ENCODE data around the gene BNC1.

BNC1 gene, protein sequence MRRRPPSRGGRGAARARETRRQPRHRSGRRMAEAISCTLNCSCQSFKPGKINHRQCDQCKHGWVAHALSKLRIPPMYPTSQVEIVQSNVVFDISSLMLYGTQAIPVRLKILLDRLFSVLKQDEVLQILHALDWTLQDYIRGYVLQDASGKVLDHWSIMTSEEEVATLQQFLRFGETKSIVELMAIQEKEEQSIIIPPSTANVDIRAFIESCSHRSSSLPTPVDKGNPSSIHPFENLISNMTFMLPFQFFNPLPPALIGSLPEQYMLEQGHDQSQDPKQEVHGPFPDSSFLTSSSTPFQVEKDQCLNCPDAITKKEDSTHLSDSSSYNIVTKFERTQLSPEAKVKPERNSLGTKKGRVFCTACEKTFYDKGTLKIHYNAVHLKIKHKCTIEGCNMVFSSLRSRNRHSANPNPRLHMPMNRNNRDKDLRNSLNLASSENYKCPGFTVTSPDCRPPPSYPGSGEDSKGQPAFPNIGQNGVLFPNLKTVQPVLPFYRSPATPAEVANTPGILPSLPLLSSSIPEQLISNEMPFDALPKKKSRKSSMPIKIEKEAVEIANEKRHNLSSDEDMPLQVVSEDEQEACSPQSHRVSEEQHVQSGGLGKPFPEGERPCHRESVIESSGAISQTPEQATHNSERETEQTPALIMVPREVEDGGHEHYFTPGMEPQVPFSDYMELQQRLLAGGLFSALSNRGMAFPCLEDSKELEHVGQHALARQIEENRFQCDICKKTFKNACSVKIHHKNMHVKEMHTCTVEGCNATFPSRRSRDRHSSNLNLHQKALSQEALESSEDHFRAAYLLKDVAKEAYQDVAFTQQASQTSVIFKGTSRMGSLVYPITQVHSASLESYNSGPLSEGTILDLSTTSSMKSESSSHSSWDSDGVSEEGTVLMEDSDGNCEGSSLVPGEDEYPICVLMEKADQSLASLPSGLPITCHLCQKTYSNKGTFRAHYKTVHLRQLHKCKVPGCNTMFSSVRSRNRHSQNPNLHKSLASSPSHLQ
- 0 reads per million in 2 donors for total RNA-seq

DNA sequence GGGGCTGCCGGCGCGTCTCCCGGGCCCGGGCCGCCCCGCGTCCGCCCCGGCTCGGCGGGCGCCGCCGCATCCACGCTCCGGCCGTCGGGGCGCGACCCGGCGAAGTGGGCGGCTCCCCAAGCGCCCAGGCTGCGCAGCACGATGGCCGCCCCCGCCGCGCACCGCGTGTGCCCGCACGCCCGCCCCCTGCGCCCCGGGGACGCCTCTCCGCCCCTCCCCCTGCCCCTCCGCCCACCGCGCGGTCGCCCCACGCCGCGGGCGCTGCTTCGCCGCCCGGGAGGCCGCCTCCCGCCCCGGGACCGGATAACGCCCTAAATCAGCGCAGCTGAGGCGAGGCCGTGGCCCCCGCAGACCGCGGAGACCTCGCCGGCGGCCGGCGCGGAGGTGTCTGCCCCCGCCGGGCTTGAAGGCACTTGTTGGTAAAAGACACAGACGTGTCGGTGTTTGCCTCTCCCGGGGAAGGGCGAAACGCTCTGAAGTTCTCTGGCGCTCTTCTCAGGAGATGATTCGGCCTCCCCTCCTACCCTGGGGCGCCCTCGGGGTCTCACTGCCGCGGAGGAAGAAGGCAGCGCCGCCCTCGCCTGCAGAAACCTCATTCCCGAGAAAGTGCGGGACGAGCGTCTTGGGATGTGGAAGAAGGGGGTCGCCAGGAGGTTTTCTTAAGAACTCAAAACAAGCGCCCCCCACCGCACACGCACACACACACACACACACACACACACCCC, at the start of gene BNC1:
Gene BNC1, minus strand, starts transcription at position 106 of the 725 bp plus-strand sequence. Its CDS starts 36 bp downstream, at position 70.
- no peak for DNase-seq

DNA sequence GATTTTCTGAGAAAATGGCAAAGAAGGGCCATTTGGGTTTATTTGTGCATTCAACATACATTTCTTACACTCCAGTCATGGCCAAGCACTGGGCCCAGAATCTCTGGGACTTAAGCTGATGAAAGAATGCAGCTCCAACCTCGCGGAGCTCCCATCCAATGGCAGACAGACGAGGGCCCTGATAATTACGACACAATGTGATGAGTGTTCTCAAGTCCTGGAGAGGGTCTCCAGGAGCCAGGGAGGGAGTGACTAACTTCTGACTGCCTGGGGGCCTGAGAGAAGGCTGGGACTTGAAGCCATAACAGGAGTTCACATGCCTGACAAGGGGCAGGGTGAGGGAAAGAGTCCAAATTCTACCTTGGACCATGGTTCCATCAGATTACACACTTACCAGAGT, 42.6 kb upstream of the BNC1 start:
- DNase-seq, result no peak

DNA sequence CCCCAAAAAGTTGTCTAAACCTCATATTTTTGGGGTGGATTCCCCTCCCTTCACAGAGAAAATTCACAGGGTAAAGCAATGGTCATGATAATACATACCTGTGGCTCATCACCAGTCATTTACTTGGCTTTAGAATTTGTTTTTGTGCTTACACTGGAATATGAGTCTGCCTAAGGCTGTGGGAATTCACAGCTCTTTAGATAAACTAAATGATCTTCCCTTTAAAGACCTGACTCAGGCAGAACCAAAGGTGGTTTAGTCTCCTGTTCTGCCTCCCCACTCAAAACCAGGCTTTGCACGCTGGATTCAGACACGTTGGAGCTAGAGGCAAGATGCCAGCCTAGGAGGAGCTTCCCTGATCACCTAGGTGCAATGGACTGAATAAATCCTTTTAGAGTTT, 40.3 kb upstream of the BNC1 start:
- DNase-seq, result no peak

DNA sequence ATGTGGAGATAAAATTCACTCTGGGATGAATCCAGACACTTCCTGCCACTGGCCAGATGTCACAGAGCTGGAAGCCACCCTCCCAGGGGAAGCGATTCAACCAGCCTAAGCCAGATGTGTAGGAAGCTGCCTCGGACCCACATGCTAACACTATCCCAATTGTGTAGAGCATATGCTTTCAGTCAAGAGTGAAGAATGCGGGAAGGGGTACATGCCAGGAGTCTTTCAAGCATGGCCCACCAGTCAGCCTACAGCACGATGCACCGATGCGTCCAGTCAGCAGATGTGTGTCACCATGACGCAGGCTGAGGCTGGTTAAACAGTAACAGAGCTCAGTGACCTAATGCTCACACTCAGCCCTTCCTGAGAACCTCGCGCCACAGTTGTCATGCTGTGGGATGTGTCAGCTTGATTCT, 38.8 kb upstream of the BNC1 start:
- DNase-seq, result no peak

DNA sequence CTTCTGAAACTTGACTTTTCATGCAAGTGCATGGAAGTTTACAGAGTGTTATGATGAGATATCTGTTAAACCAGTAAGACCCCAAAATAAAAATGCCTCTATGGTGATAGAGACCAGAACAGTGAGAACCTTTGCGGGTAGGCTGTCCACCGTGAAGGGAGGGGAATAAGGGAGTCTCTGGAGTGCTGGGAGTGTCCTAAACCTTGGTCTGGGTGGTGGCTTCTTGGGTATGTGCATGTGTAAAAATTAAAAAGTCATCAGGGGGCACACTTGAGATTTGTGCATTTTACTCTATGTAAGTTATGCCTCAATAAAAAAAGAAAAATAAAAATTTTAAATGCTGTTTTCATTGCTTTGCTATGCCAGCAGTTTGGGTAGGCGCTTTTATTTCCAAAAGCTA, 38.2 kb upstream of the BNC1 start:
- DNase-seq, result no peak

DNA sequence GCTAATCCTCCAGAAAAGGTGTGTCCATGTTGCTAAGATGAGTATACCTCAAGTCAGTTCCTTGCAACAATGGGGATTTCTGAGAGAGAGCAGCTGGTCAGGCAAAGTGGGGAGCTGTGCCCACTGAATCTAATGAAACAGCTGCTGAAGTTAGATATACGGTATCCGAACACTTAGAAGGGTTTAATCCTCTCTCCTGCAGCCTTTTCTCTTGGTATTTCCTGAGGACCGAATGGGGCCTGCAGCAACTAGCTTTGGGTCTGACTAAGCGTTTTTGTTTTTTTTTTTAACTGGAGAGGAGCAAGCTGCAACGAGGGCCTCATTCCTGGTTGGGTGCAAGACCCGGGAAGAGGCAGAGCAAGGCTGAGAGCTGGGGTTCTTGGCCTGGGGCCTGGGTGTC, 37.6 kb upstream of the BNC1 start:
- DNase-seq, result no peak

DNA sequence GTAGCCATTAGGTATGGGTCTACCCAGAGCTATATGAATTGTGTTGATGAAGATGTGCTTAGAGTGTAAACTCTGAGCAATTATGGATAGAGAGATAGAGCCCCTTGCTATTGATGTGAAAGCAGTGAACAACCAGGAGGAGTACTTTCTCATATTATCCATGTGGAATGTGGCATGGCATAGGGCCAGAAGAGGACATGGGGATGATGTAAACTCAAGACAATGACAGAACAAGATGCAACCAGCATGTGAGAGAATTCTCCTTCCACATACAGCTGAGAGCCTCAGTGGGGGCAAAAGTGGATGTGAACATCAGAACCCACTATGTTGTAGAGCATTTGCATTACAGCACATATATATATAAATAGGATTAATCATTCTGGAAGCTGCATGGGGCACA, 36.4 kb upstream of the BNC1 start:
- DNase-seq, result no peak

DNA sequence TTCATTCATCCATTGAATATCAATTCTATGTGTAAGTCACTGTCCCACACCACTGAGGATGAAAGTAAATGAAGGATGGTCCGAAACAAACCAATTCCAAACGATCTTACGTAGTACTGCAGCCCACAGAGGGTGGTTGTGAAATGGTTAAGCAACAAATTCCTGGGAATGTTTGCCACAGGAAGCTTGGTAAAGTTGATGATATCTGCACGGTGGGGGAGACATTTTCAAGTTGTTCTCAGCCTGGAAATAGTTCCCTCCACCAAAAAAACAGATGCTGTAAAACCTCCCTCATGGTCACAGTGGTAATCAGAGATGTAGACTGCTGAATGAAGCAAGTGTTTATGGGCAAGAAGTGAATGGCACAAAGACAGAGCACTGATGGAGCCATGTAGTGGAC, 35.9 kb upstream of the BNC1 start:
- no peak for DNase-seq

DNA sequence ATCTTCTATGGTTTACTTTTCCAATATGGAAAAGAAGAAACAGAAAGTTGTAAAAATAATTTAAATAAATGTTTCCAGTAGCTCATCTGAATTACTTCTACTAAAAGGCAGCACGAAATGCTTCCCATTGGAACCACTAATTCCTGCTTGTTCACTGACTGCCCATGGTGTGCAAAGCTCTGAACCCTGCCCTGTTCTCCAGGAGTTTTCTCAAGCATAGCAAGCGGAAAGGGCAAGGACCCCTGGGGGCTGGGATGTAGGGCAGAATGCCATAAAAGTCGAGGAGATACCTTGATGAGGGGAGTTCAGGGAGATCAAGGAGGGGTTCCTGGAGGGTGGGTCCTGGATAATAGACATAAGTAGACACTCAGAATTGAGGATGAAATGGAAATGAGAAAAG, 35.3 kb upstream of the BNC1 start:
- DNase-seq, result no peak

DNA sequence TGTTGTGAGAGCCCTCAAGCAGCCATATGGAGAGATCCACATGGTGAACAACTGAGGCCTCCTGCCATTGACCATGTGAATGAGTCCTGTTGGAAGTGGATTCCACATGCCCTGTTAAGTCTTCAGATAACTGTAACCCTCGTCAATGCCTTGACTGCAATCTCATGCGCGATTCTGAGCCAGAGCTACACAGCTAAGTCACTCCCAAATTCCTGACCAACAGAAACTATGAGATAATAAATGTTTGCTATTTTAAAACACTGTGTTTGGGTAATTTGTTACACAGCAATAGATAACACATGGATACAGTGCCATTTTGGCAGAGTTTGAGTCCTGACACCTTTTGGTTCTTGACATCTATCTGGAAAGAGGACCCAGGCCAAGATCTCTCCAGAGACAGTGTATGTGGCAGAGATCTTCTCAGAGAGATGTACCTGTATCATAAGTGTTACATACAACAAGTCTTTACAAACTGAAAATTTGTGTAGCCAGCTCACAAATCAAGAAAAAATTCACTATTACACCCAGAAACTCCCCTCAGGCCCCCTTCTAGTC, 34.5 kb upstream of the BNC1 start:
- DNase-seq, result no peak

DNA sequence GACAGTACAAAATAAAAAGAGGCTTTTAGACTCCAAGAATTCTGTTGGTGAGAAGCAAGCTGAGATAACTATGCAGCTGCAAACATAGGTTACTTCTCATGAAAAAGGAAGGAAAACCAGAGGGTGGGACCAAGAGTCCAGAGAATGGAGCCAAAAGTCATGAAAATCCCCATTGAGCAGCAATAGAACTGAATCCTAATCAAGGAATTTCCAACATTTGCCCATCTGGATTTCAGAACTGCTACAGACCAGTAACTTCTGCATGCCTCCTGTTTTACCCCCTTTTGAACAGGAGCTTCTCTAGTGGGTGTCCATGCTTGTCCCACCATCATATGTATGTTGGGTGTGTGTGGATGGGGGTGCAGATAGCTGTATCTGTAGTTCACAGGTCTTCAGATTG, 33.6 kb upstream of the BNC1 start:
- no peak for DNase-seq

DNA sequence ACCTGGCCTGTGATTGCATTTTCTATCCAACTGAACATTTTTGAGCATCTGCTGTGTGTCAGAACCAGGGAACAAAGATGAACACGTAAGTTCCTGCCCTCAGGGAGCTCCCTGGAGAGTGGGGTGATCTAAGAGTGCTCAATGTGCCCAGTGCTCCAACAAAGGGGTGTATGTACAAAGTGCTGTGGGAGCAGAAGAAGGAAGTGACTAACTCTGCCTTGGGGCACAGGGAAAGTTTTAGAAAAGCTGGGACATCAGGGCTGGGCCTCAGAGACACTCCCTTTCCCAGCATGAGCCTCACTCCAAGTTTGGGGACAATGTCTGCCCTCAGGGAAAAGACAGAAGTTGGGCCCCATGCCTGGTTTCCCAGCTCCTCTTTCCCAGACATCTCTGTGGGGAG, 27.6 kb upstream of the BNC1 start:
- no peak for DNase-seq

DNA sequence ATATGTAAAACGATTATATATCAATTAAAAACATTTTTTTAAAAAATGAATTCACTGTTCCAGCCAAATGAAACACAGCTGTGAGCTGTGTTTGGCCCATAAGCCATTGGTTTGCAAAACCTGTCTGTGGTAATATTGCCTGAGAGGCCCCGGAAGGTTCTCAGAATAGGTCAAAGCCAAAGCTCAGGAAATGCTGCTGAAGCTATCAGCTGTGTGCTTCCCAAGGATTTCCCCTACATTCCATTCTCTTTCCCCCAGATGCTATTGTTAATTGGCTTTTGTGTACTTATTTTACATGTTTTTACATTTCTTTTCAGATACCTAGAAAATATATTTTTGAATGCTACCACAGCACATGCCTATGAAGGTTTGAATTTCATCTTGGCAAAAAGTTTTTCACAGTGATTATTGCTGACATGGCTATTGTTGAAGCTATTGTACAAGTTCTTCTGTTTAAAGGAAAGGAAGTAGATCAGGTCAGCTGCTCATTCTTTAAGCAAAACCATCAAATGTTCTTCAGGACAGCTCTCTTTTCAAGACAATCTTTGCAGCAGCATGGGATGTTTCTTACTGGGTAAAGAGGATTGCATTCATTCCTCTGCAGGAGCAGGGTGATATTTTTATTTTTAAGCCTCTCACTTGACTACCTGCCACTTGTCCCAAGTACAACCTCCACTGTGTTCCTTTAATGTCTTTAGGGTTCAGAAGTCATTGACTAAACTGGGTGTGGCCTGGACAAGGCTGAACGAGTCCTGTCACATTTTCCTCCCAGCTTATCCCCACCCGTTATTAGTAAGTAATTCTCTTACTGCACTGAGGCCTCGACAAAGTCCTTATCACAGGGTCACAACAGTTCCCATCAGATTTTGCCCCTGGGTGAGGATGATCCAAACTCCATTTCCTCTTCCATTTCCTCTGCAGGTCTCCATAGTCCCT, 26.3 kb upstream of the BNC1 start:
- DNase-seq, result no peak

DNA sequence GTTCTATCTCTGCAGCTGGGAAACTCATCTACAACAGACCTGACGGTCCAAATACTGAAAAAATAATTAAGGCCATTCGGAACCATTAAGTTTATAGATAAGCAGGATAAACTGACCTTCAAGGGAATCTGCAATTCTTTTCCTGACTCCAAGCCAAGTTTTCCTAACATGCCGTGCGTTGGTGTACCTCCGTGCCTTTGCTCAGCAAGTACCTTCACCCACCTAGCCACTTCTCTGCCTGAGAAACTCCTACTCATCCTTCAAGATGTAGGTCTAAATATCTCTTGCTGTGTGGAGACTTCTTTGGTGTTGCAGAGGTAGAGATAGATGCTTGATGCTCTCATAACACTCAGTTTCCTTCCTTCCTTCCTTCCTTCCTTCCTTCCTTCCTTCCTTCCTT, 24.2 kb upstream of the BNC1 start:
- no peak for DNase-seq

DNA sequence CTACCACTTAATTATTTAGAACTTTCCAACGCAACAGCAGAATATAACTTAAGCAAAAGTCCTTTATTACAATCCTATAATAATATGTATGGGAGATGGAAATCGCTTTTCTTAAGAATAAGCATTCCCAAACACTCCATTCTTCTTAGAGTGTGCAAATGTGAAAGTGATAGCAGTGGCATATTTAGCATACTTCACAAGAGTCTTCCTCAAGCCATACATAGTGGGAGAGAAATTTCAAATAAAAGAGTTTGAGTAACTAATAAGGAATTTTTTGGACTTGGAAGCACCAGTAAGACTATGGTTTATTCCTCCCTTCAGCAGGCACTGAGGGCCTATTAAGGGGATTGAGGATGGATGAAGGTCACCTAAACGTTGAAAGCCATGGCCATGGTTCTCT, 22.1 kb upstream of the BNC1 start:
- no peak for DNase-seq

DNA sequence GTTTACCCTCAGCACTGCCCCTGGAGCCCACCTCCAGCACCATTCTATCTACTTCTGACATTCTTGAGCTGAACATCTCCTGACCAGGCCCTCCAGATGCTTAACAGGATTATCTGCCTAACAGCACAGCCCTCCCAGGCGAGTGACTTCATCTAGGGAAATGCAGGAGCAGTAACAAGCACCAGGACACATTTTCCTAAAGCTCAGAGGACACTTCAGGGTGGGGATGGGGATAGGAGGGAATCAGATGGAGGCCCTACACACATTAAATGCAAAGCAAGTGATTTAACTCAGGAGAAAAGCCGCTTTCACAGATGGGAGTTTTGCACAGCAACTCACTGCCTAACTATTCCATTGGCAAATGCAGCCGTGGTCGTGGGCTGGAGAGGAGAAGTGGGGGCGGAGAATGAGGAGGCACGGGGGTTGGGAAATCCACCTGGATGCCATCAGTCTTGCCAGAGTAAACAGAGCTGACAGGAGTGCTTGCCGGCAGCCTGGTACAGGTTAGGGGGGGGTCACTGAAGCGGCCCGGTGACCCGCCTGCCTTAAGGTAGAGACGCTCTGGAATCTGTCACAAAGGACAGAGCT, 21.3 kb upstream of the BNC1 start:
- DNase-seq, result no peak

DNA sequence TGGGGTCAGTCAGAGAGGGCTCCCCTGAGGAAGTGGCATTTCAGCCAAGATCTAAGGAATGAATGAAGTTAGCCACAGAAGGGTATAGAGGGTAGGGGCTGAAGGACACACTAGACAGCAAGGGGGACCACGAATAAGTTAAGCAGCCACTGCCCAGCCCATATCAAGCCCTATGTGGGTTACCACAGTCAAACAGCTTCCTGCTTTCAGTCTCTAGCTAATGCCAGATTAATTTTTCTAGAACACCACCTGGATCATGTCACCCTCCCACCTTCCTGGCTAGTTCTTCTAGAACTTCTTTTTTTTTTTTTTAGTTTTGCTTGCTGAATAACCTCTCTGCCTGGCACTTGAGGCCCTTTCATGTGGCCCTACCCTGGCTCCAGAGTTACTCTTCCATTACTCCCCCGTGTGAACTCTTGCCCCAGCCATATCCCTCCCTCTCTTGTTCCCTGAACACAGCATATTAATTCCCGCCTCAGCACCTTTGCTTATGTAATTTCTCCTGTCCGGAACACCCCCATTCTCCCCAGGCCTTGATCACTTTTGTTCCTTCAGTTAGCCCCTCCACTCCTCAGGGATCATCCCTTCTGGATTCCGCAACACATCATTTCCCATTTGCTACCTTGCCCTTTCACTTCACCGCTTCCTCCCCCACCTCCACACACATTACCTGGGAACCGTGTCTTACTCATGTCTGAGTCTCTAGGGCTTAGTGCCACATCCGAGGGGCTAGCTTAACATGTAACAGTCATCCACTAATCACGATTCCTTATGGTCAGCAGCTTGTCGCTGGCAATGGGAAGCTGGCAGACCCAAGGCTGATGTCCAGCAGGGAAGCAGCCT, 20.6 kb upstream of the BNC1 start:
- DNase-seq, result no peak

DNA sequence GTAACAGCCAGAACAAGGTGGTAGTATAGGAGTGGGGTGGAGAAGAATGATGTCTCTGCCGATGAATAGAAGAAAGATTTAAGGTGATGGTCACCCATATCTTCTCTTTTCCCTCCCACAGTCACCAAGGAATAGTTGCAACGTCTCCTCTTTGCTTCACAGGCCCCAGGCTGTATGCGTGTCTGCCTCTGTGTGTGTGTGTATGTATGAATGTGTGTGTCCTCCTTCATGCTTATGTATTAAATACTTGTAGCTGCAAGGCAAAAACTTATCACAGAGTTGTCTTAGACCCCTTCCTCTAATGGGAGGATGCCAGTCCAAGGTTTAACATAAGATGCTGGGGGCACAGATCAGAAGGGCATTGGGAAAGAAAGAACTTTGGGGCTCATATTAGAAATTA, 19.1 kb upstream of the BNC1 start:
- DNase-seq, result no peak

DNA sequence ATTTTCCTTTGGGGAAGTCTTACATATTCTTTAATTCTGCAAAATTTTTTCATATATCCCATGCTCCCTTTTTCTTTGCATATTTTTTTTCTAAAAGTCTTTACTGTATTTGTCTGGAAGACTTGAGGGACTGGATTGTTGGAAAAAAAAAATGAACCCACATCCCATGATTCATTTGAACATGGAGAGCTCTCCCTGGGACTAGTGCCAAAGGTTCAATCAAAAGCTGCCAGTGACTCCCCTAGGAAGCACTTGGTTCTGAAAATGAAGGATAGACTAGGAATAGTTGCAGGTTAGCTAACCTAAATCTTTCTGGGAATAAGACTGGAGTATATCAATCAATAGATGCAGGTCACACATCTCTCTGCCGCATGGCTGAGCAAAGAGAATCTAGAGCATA, 16.4 kb upstream of the BNC1 start:
- no peak for DNase-seq

DNA sequence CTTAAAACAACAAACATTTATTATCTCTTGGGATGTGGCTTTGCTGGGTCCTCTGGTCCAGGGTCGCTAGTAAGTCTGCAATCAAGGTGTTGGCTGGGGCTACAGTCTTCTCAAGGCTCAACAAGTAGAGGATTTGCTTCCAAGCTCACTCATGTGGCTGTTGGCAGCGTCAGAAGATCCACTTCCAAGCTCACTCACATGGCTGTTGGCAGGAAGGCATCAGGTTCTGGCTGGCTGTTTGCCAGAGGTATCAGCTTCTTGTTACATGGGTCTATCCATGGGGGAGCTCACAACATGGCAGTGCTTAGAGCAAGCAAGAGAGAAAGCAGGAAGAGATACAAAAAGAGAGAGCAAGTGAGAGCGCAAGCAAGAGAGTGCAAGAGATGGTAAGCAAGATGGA, 15.0 kb upstream of the BNC1 start:
- DNase-seq, result no peak
